ENCODE measurements around the gene HPSE. TPM values are rescaled to one million over a fixed set of nuclear protein-coding genes. Genes with fewer than 3 reads are reported as not detected.

HPSE gene
- total RNA-seq, 2 experiments from 2014 or later, result 13.5 to 16.1 TPM

- Mint-ChIP-seq H3K27ac (no peak overlapping the region), H3K36me3 (ENCODE audit: low read depth) (no peaks in the 10 kb centered on the region), H3K4me1 (ENCODE audit: low read depth) (peaks cover 13% of the 10 kb centered on the region), H3K9me3 (no peaks in the 10 kb centered on the region), H3K27me3 (ENCODE audit: low read depth) (peaks cover 3% of the 10 kb centered on the region), H3K4me3 (no peak overlapping the region)
- intact Hi-C loops (cut with micrococcal nuclease), result loop anchor here (1.0 kb wide), 1 partner anchor 279 kb away; no protein-coding TSS in a partner anchor
- CTCF ChIA-PET, result interaction anchor here (0.6 to 1.6 kb wide), 5 partner anchors 9 to 263 kb away, joined by 3 to 5 read pairs (median 3); no protein-coding TSS in a partner anchor
- no peak for DNase-seq
Observed at GRCh38 chr4:83361416-83362103, 26.9 kb upstream of the HPSE start.

- DNase-seq, result no peak
- Mint-ChIP-seq H3K27me3 (ENCODE audit: low read depth) (peaks cover 3% of the 10 kb centered on the region), H3K4me3 (no peak overlapping the region), H3K4me1 (ENCODE audit: low read depth) (peaks cover 15% of the 10 kb centered on the region), H3K27ac (no peak overlapping the region), H3K9me3 (no peaks in the 10 kb centered on the region), H3K36me3 (ENCODE audit: low read depth) (no peaks in the 10 kb centered on the region)
- CTCF ChIA-PET, result no interaction called here
- intact Hi-C loops (cut with micrococcal nuclease), result no loop called here
Observed at GRCh38 chr4:83360018-83360417, 25.4 kb upstream of the HPSE start.

- H3K36me3 Mint-ChIP-seq (ENCODE audit: low read depth), result no peaks in the 10 kb centered on the region
- peaks cover 3% of the 10 kb centered on the region for H3K9me3 Mint-ChIP-seq
- H3K4me3 Mint-ChIP-seq, result no peak overlapping the region
- no peaks in the 10 kb centered on the region for H3K27me3 Mint-ChIP-seq (ENCODE audit: low read depth)
- no peak for DNase-seq
- H3K4me1 Mint-ChIP-seq (ENCODE audit: low read depth), result peaks cover 15% of the 10 kb centered on the region
- CTCF ChIA-PET, result interaction anchor here (1.2 kb wide), 1 partner anchor 74 kb away, joined by 3 read pairs; the partner anchor contains the start of gene COQ2
- intact Hi-C loops (cut with micrococcal nuclease), result loop anchor here (5.0 to 10.0 kb wide), 4 partner anchors 179 to 1864 kb away; partner anchors contain the start of genes CDS1, GPAT3 and HNRNPD
- H3K27ac Mint-ChIP-seq, result no peak overlapping the region
Observed at GRCh38 chr4:83358410-83358809, 23.8 kb upstream of the HPSE start.

GRCh38 chr4:83356899-83357661, 22.4 kb upstream of the HPSE start:
- intact Hi-C loops (cut with micrococcal nuclease), result loop anchor here (1.0 to 10.0 kb wide), 12 partner anchors 8 to 1862 kb away; partner anchors contain the start of genes CDS1, COQ2, GPAT3 and HELQ
- Mint-ChIP-seq H3K9me3 (peaks cover 5% of the 10 kb centered on the region), H3K4me1 (ENCODE audit: low read depth) (peaks cover 15% of the 10 kb centered on the region), H3K27me3 (ENCODE audit: low read depth) (no peaks in the 10 kb centered on the region), H3K4me3 (no peak overlapping the region), H3K27ac (peak overlapping the region; percentile 62), H3K36me3 (ENCODE audit: low read depth) (no peaks in the 10 kb centered on the region)
- DNase-seq, result peak; percentile 63
- CTCF ChIA-PET, result interaction anchor here (0.5 to 0.8 kb wide), 5 partner anchors 96 to 348 kb away, joined by 3 to 5 read pairs (median 3); partner anchors contain the start of genes HELQ and MRPS18C

GRCh38 chr4:83353516-83353915, 18.9 kb upstream of the HPSE start:
- CTCF ChIA-PET, result no interaction called here
- Mint-ChIP-seq H3K27me3 (ENCODE audit: low read depth) (no peaks in the 10 kb centered on the region), H3K27ac (no peak overlapping the region), H3K9me3 (peaks cover 9% of the 10 kb centered on the region), H3K4me3 (no peak overlapping the region), H3K36me3 (ENCODE audit: low read depth) (peaks cover 4% of the 10 kb centered on the region), H3K4me1 (ENCODE audit: low read depth) (peaks cover 35% of the 10 kb centered on the region)
- intact Hi-C loops (cut with micrococcal nuclease), result loop anchor here (10.0 kb wide), 3 partner anchors 979 to 1859 kb away; partner anchors contain the start of genes CDS1 and HNRNPD
- DNase-seq, result no peak

GRCh38 chr4:83348074-83348473, 13.4 kb upstream of the HPSE start:
- H3K27ac Mint-ChIP-seq, result no peak overlapping the region
- CTCF ChIA-PET, result interaction anchor here (0.7 to 1.1 kb wide), 2 partner anchors 49 to 292 kb away, joined by 3 read pairs; no protein-coding TSS in a partner anchor
- peaks cover 20% of the 10 kb centered on the region for H3K4me1 Mint-ChIP-seq (ENCODE audit: low read depth)
- no peak overlapping the region for H3K4me3 Mint-ChIP-seq
- H3K36me3 Mint-ChIP-seq (ENCODE audit: low read depth), result peaks cover 4% of the 10 kb centered on the region
- H3K27me3 Mint-ChIP-seq (ENCODE audit: low read depth), result no peaks in the 10 kb centered on the region
- intact Hi-C loops (cut with micrococcal nuclease), result no loop called here
- DNase-seq, result no peak
- peaks cover 20% of the 10 kb centered on the region for H3K9me3 Mint-ChIP-seq

GRCh38 chr4:83342476-83342875, 7.8 kb upstream of the HPSE start:
- peaks cover 19% of the 10 kb centered on the region for H3K4me1 Mint-ChIP-seq (ENCODE audit: low read depth)
- CTCF ChIA-PET, result no interaction called here
- no peak for DNase-seq
- no peak overlapping the region for H3K4me3 Mint-ChIP-seq
- H3K27ac Mint-ChIP-seq, result no peak overlapping the region
- H3K36me3 Mint-ChIP-seq (ENCODE audit: low read depth), result no peaks in the 10 kb centered on the region
- intact Hi-C loops (cut with micrococcal nuclease), result no loop called here
- H3K9me3 Mint-ChIP-seq, result peaks cover 20% of the 10 kb centered on the region
- H3K27me3 Mint-ChIP-seq (ENCODE audit: low read depth), result peaks cover 2% of the 10 kb centered on the region

- intact Hi-C loops (cut with micrococcal nuclease), result loop anchor here (1.0 kb wide), 1 partner anchor 9 kb away; no protein-coding TSS in a partner anchor
- CTCF ChIA-PET, result no interaction called here
Observed at GRCh38 chr4:83340692-83341343, 6.2 kb upstream of the HPSE start.

GRCh38 chr4:83339573-83339972, 4.9 kb upstream of the HPSE start:
- Mint-ChIP-seq H3K36me3 (ENCODE audit: low read depth) (no peaks in the 10 kb centered on the region), H3K27me3 (ENCODE audit: low read depth) (peaks cover 2% of the 10 kb centered on the region), H3K9me3 (peaks cover 6% of the 10 kb centered on the region), H3K27ac (no peak overlapping the region), H3K4me1 (ENCODE audit: low read depth) (peaks cover 27% of the 10 kb centered on the region), H3K4me3 (no peak overlapping the region)
- CTCF ChIA-PET, result interaction anchor here (0.7 kb wide), 1 partner anchor 325 kb away, joined by 3 read pairs; no protein-coding TSS in a partner anchor
- DNase-seq, result no peak
- intact Hi-C loops (cut with micrococcal nuclease), result no loop called here

More at GRCh38 chr4:83340692-83341343, 6.2 kb upstream of the HPSE start:
- Mint-ChIP-seq H3K4me1 (ENCODE audit: low read depth) (peaks cover 19% of the 10 kb centered on the region), H3K27ac (no peak overlapping the region), H3K27me3 (ENCODE audit: low read depth) (peaks cover 2% of the 10 kb centered on the region), H3K36me3 (ENCODE audit: low read depth) (no peaks in the 10 kb centered on the region), H3K9me3 (peaks cover 7% of the 10 kb centered on the region), H3K4me3 (no peak overlapping the region)
- DNase-seq, result peak; percentile 43

GRCh38 chr4:83335701-83336100, 1.1 kb upstream of the HPSE start:
- Mint-ChIP-seq H3K4me1 (ENCODE audit: low read depth) (peaks cover 18% of the 10 kb centered on the region), H3K27ac (no peak overlapping the region), H3K4me3 (peak overlapping the region; percentile 84), H3K36me3 (ENCODE audit: low read depth) (no peaks in the 10 kb centered on the region), H3K9me3 (peaks cover 6% of the 10 kb centered on the region), H3K27me3 (ENCODE audit: low read depth) (peaks cover 2% of the 10 kb centered on the region)
- CTCF ChIA-PET, result interaction anchor here (0.6 to 1.5 kb wide), 5 partner anchors 73 to 880 kb away, joined by 3 to 5 read pairs (median 4); no protein-coding TSS in a partner anchor
- intact Hi-C loops (cut with micrococcal nuclease), result loop anchor here (2.0 kb wide), 2 partner anchors 53 to 117 kb away; no protein-coding TSS in a partner anchor
- no peak for DNase-seq

- peaks cover 3% of the 10 kb centered on the region for H3K36me3 Mint-ChIP-seq (ENCODE audit: low read depth)
- peaks cover 18% of the 10 kb centered on the region for H3K4me1 Mint-ChIP-seq (ENCODE audit: low read depth)
- no peaks in the 10 kb centered on the region for H3K27me3 Mint-ChIP-seq (ENCODE audit: low read depth)
- CTCF ChIA-PET, result no interaction called here
- H3K9me3 Mint-ChIP-seq, result no peaks in the 10 kb centered on the region
- H3K4me3 Mint-ChIP-seq, result no peak overlapping the region
- DNase-seq, result no peak
- no peak overlapping the region for H3K27ac Mint-ChIP-seq
- intact Hi-C loops (cut with micrococcal nuclease), result no loop called here
Observed at GRCh38 chr4:83331956-83332355, 2.7 kb downstream of the HPSE start.
